Body of pancreas (tissue), 4 donors: Measurements from ENCODE around the gene SNTB2.

Source experiments
- CTCF ChIP-seq, 7 experiments: fragments of 450-650 bp in 4 of 7; fragments of 200-600 bp in 3 of 7; sonication (generic) in 3 of 7; IDR thresholded peaks; one replicate each; pipeline ENCODE4 v1.5.1; 2016 to 2019; ENCODE audit warnings: antibody characterized with exemption in 7 of 7
- POLR2A ChIP-seq, 3 donors: fragments of 450-650 bp; IDR thresholded peaks; one replicate each; pipeline ENCODE4 v1.6.1; 2016; ENCODE audit warnings: antibody characterized with exemption in 3 of 3, mild to moderate bottlenecking in 2 of 3

- TF ChIP-seq CTCF (IDR thresholded peaks at IDR 0.05) (no peak), POLR2A (IDR thresholded peaks at IDR 0.05) (no peak)
Measured at GRCh38 chr16:69190598-69190997, 3.6 kb downstream of the SNTB2 start.
